Memory B cell (primary cell): Measurements from ENCODE around the gene MCTP1.
A peak's percentile ranks its signal among the peaks of the same experiment; 100 is the strongest.

Experiments
- ATAC-seq: fragments of 150-1000 bp; cut with Tn5 transposase; 2 replicates; pipeline ENCODE4 v1.10.0; 2021; ENCODE audit warnings: low read depth, mild to moderate bottlenecking, moderate library complexity
- DNase-seq, 2 donors: peaks; one replicate each; pipeline ENCODE4 v3.0.0; 2022; ENCODE audit warnings: low spot score in 2 of 2
- H3K27ac Mint-ChIP-seq: one replicate; pipeline ENCODE4 v1.8.0; 2022; ENCODE audit warnings: mild to moderate bottlenecking, moderate library complexity, mixed read lengths
- H3K27me3 Mint-ChIP-seq: one replicate; pipeline ENCODE4 v1.8.0; 2022; ENCODE audit warnings: mixed read lengths
- H3K36me3 Mint-ChIP-seq: one replicate; pipeline ENCODE4 v1.8.0; 2022; ENCODE audit warnings: mild to moderate bottlenecking, mixed read lengths
- H3K4me1 Mint-ChIP-seq: one replicate; pipeline ENCODE4 v1.8.0; 2022; ENCODE audit warnings: mixed read lengths
- H3K4me3 Mint-ChIP-seq: one replicate; pipeline ENCODE4 v1.8.0; 2022; ENCODE audit warnings: mild to moderate bottlenecking, moderate library complexity, mixed read lengths
- H3K9me3 Mint-ChIP-seq: one replicate; pipeline ENCODE4 v1.8.0; 2022; ENCODE audit warnings: mixed read lengths

MCTP1 gene

GRCh38 chr5:95105638-95106037 lies 179.3 kb downstream of the MCTP1 start:
- no peaks in the 10 kb centered on the region for H3K36me3 Mint-ChIP-seq

GRCh38 chr5:95102687-95103086 lies 182.2 kb downstream of the MCTP1 start:
- no peak overlapping the region for H3K4me3 Mint-ChIP-seq
- no peaks in the 10 kb centered on the region for H3K4me1 Mint-ChIP-seq
- no peaks in the 10 kb centered on the region for H3K36me3 Mint-ChIP-seq
- H3K27ac Mint-ChIP-seq = no peak overlapping the region
- no peaks in the 10 kb centered on the region for H3K9me3 Mint-ChIP-seq
- no peaks in the 10 kb centered on the region for H3K27me3 Mint-ChIP-seq
- ATAC-seq (no peak), DNase-seq (no peak)

More at GRCh38 chr5:95105638-95106037, 179.3 kb downstream of the MCTP1 start:
- no peak for DNase-seq
- Mint-ChIP-seq H3K27ac (no peak overlapping the region), H3K27me3 (no peaks in the 10 kb centered on the region), H3K4me3 (no peak overlapping the region), H3K4me1 (no peaks in the 10 kb centered on the region), H3K9me3 (no peaks in the 10 kb centered on the region)
- no peak for ATAC-seq

GRCh38 chr5:95102080-95102479 lies 182.8 kb downstream of the MCTP1 start:
- Mint-ChIP-seq H3K36me3 (no peaks in the 10 kb centered on the region), H3K4me3 (no peak overlapping the region), H3K9me3 (no peaks in the 10 kb centered on the region), H3K4me1 (no peaks in the 10 kb centered on the region), H3K27me3 (no peaks in the 10 kb centered on the region), H3K27ac (no peak overlapping the region)
- DNase-seq (no peak), ATAC-seq (no peak)

GRCh38 chr5:95100551-95100950 lies 184.3 kb downstream of the MCTP1 start:
- Mint-ChIP-seq H3K27ac (no peak overlapping the region), H3K27me3 (peaks cover 2% of the 10 kb centered on the region), H3K9me3 (no peaks in the 10 kb centered on the region), H3K4me3 (no peak overlapping the region), H3K4me1 (no peaks in the 10 kb centered on the region), H3K36me3 (no peaks in the 10 kb centered on the region)
- no peak for DNase-seq
- no peak for ATAC-seq

- ATAC-seq = no peak
Measured at GRCh38 chr5:95098012-95098411, 186.9 kb downstream of the MCTP1 start.

GRCh38 chr5:95093211-95093610 lies 191.7 kb downstream of the MCTP1 start:
- no peak for ATAC-seq
- no peaks in the 10 kb centered on the region for H3K4me1 Mint-ChIP-seq
- no peak overlapping the region for H3K27ac Mint-ChIP-seq

More at GRCh38 chr5:95098012-95098411, 186.9 kb downstream of the MCTP1 start:
- DNase-seq = no peak
- no peaks in the 10 kb centered on the region for H3K4me1 Mint-ChIP-seq
- H3K27me3 Mint-ChIP-seq = peaks cover 2% of the 10 kb centered on the region
- no peak overlapping the region for H3K4me3 Mint-ChIP-seq
- H3K36me3 Mint-ChIP-seq = no peaks in the 10 kb centered on the region
- peaks cover 1% of the 10 kb centered on the region for H3K9me3 Mint-ChIP-seq
- H3K27ac Mint-ChIP-seq = no peak overlapping the region

GRCh38 chr5:95090774-95091173 lies 194.1 kb downstream of the MCTP1 start:
- Mint-ChIP-seq H3K9me3 (peaks cover 4% of the 10 kb centered on the region), H3K4me1 (no peaks in the 10 kb centered on the region), H3K27ac (no peak overlapping the region), H3K36me3 (no peaks in the 10 kb centered on the region), H3K27me3 (peaks cover 2% of the 10 kb centered on the region), H3K4me3 (no peak overlapping the region)
- DNase-seq (no peak), ATAC-seq (no peak)

More at GRCh38 chr5:95093211-95093610, 191.7 kb downstream of the MCTP1 start:
- no peak for DNase-seq
- Mint-ChIP-seq H3K27me3 (peaks cover 2% of the 10 kb centered on the region), H3K9me3 (peaks cover 4% of the 10 kb centered on the region), H3K36me3 (no peaks in the 10 kb centered on the region), H3K4me3 (no peak overlapping the region)

GRCh38 chr5:95087816-95088317 lies 197.0 kb downstream of the MCTP1 start:
- Mint-ChIP-seq H3K27me3 (no peaks in the 10 kb centered on the region), H3K9me3 (peaks cover 3% of the 10 kb centered on the region), H3K36me3 (no peaks in the 10 kb centered on the region), H3K4me3 (peak overlapping the region; percentile 17), H3K27ac (no peak overlapping the region), H3K4me1 (no peaks in the 10 kb centered on the region)
- no peak for DNase-seq
- peak; percentile 48 for ATAC-seq

- Mint-ChIP-seq H3K9me3 (peaks cover 3% of the 10 kb centered on the region), H3K4me3 (no peak overlapping the region)
- no peak for ATAC-seq
Measured at GRCh38 chr5:95086927-95087815, 197.7 kb downstream of the MCTP1 start.

GRCh38 chr5:95084757-95085156 lies 200.1 kb downstream of the MCTP1 start:
- H3K27ac Mint-ChIP-seq = no peak overlapping the region

More at GRCh38 chr5:95086927-95087815, 197.7 kb downstream of the MCTP1 start:
- H3K27me3 Mint-ChIP-seq = no peaks in the 10 kb centered on the region
- H3K27ac Mint-ChIP-seq = no peak overlapping the region
- DNase-seq = no peak
- H3K36me3 Mint-ChIP-seq = no peaks in the 10 kb centered on the region
- no peaks in the 10 kb centered on the region for H3K4me1 Mint-ChIP-seq

GRCh38 chr5:95083606-95084005 lies 201.3 kb downstream of the MCTP1 start:
- peaks cover 2% of the 10 kb centered on the region for H3K4me1 Mint-ChIP-seq
- H3K27me3 Mint-ChIP-seq = no peaks in the 10 kb centered on the region
- H3K27ac Mint-ChIP-seq = no peak overlapping the region

More at GRCh38 chr5:95084757-95085156, 200.1 kb downstream of the MCTP1 start:
- peaks cover 2% of the 10 kb centered on the region for H3K4me1 Mint-ChIP-seq
- H3K36me3 Mint-ChIP-seq = no peaks in the 10 kb centered on the region
- H3K4me3 Mint-ChIP-seq = no peak overlapping the region
- H3K9me3 Mint-ChIP-seq = no peaks in the 10 kb centered on the region
- DNase-seq (no peak), ATAC-seq (no peak)
- no peaks in the 10 kb centered on the region for H3K27me3 Mint-ChIP-seq

GRCh38 chr5:95081982-95082381 lies 202.9 kb downstream of the MCTP1 start:
- DNase-seq = no peak
- Mint-ChIP-seq H3K9me3 (no peaks in the 10 kb centered on the region), H3K36me3 (no peaks in the 10 kb centered on the region), H3K4me1 (peaks cover 2% of the 10 kb centered on the region), H3K27me3 (peaks cover 3% of the 10 kb centered on the region), H3K4me3 (no peak overlapping the region), H3K27ac (no peak overlapping the region)
- ATAC-seq = no peak

More at GRCh38 chr5:95083606-95084005, 201.3 kb downstream of the MCTP1 start:
- Mint-ChIP-seq H3K4me3 (no peak overlapping the region), H3K36me3 (no peaks in the 10 kb centered on the region), H3K9me3 (no peaks in the 10 kb centered on the region)
- no peak for DNase-seq
- ATAC-seq = no peak

- Mint-ChIP-seq H3K27me3 (peaks cover 3% of the 10 kb centered on the region), H3K27ac (no peak overlapping the region), H3K4me3 (peak overlapping the region; percentile 46), H3K4me1 (peaks cover 2% of the 10 kb centered on the region), H3K9me3 (no peaks in the 10 kb centered on the region), H3K36me3 (no peaks in the 10 kb centered on the region)
- ATAC-seq (peak; percentile 39), DNase-seq (no peak)
Measured at GRCh38 chr5:95081500-95081960, 203.4 kb downstream of the MCTP1 start.

- peak overlapping the region; percentile 3 for H3K4me3 Mint-ChIP-seq
- peaks cover 2% of the 10 kb centered on the region for H3K4me1 Mint-ChIP-seq
- no peaks in the 10 kb centered on the region for H3K36me3 Mint-ChIP-seq
- DNase-seq (no peak), ATAC-seq (no peak)
- H3K27me3 Mint-ChIP-seq = peaks cover 3% of the 10 kb centered on the region
- H3K27ac Mint-ChIP-seq = no peak overlapping the region
- H3K9me3 Mint-ChIP-seq = no peaks in the 10 kb centered on the region
Measured at GRCh38 chr5:95080441-95080840, 204.5 kb downstream of the MCTP1 start.
